ENCODE data around the gene SLC25A39. TPM values are rescaled to one million over a fixed set of nuclear protein-coding genes. Genes with fewer than 3 reads are reported as not detected.

SLC25A39 gene
- total and polyA plus RNA-seq, 8 donors: 42.0 to 351 (median 134) TPM

DNA sequence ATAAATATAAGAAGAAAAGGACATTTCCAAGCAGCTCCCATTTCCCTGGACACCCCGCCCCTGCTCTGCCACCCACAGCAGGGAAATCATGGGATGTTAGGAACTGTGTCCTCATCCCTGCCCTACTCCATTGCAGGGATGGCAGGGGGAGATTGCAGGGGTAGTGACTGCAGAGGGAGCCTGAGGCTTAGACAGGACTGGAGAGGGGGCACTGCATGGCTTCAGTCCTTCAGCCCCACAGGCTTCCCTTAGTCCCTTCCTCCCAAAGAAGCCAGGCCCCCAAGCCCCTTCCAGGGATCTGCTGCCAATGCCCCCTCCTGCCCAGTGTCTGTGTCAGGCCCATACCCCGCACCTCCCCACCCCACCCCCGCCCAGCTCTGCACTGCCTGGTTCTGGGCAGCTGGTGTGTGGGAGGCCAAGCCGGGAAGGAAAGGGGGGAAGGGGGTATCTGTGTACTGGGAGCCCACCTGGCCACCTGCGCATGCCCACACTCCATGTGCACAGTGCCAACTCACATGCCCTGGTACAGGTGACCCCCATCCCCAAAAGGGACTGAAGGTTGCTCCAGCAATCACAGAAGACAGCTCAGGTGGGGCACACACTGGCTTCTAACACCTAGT is 13.0 kb downstream of the SLC25A39 start:
- Histone ChIP-seq H3K9me3 (no peaks in the 10 kb centered on the region), H3K4me3 (no peak overlapping the region), H3K27ac (no peak overlapping the region), H3K27me3 (peaks cover 12 to 81% (median 51%) of the 10 kb centered on the region in 3 donors), H3K36me3 (no peaks in the 10 kb centered on the region), H3K4me1 (peaks cover 28 to 40% (median 35%) of the 10 kb centered on the region in 4 donors)
- TF ChIP-seq POLR2AphosphoS5 (IDR thresholded peaks at IDR 0.05) (no peak), EP300 (IDR thresholded peaks at IDR 0.05) (no peak), POLR2A (IDR thresholded peaks at IDR 0.05) (no peak)
- TF ChIP-seq, protein P1, sequence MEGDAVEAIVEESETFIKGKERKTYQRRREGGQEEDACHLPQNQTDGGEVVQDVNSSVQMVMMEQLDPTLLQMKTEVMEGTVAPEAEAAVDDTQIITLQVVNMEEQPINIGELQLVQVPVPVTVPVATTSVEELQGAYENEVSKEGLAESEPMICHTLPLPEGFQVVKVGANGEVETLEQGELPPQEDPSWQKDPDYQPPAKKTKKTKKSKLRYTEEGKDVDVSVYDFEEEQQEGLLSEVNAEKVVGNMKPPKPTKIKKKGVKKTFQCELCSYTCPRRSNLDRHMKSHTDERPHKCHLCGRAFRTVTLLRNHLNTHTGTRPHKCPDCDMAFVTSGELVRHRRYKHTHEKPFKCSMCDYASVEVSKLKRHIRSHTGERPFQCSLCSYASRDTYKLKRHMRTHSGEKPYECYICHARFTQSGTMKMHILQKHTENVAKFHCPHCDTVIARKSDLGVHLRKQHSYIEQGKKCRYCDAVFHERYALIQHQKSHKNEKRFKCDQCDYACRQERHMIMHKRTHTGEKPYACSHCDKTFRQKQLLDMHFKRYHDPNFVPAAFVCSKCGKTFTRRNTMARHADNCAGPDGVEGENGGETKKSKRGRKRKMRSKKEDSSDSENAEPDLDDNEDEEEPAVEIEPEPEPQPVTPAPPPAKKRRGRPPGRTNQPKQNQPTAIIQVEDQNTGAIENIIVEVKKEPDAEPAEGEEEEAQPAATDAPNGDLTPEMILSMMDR (IDR thresholded peaks at IDR 0.05): no peak
- WGBS, 5 donors: 62 to 89% (median 68%) methylated on average over 1 to 5 of the region's 5 CpGs
- intact Hi-C loops (cut with DNase I; ENCODE audit: low total_unique reads): no loop called here
- DNase-seq: no peak

DNA sequence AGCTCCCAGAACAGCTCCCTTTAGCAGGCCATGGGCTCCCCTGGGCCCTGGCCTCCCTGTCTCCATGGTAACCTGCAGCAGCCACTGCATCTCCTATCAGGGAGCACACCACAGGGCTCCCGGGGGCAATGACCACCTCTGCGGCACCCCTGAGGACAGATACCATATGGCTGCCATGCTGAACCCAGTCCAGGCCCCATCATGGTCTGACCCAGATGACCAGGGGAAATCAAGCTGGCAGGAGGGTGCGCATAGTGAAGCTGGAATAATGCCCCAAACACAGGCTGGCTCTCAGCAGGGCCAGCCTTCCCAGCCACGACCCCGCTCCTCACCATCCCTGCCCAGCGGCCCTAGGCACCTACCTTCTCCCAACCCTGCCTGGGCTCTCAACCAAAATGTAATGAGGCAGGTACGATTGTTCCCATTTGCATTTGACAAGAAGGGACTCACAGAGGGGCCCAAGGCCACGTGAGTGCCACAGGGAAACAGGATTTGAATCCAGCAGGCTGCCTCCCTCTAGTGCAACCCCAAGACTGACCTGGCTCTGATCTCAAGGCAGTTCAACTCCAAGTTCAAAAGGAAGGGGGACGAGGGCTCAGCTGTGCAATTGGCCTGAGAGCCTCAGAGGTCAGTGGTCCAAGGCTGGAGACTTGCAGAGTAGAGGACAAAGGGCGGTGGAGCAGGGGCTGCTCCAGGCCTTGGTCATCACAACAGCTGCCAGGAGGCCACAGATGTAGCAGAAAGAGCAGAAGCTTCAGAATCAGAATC is 13.8 kb downstream of the SLC25A39 start:
- Histone ChIP-seq H3K4me1 (peaks cover 28 to 38% (median 32%) of the 10 kb centered on the region in 4 donors), H3K4me3 (no peak overlapping the region), H3K27me3 (peaks cover 6 to 81% (median 42%) of the 10 kb centered on the region in 3 donors), H3K9me3 (no peaks in the 10 kb centered on the region), H3K36me3 (no peaks in the 10 kb centered on the region), H3K27ac (no peak overlapping the region)
- DNase-seq: no peak
- 63 to 71% (median 68%) methylated on average over 9 to 10 of the region's 10 CpGs for WGBS, 5 donors
- TF ChIP-seq EP300 (IDR thresholded peaks at IDR 0.05) (no peak), POLR2AphosphoS5 (IDR thresholded peaks at IDR 0.05) (no peak), POLR2A (IDR thresholded peaks at IDR 0.05) (no peak)
- TF ChIP-seq, protein P1 (IDR thresholded peaks at IDR 0.05): no peak
- intact Hi-C loops (cut with DNase I; ENCODE audit: low total_unique reads): no loop called here

DNA sequence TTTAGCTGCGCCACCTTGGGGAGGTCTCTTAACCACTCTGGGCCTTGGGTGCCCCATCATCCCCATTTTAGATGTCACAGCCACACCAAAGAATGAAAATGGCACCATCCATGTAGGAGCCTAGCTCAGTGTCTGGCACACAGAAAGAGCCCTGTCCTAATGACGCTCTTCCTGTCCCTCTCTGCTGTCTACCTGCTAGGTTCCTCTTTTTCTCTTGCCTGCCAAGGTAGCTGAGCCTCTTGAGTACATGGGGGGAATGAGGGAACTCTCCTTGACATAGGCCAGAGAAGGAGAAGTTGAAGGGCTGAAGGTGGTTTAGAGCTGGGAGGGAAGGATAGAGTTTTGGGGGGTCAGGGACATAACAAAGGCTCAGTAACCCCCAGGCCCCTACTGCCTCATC is 14.4 kb downstream of the SLC25A39 start:
- intact Hi-C loops (cut with DNase I; ENCODE audit: low total_unique reads): no loop called here
- H3K4me3 ChIP-seq: no peak overlapping the region
- no peak overlapping the region for H3K27ac ChIP-seq
- DNase-seq: no peak
- TF ChIP-seq, protein P1 (IDR thresholded peaks at IDR 0.05): no peak
- TF ChIP-seq POLR2AphosphoS5 (IDR thresholded peaks at IDR 0.05) (no peak), EP300 (IDR thresholded peaks at IDR 0.05) (no peak), POLR2A (IDR thresholded peaks at IDR 0.05) (no peak)
- no peaks in the 10 kb centered on the region for H3K9me3 ChIP-seq
- no peaks in the 10 kb centered on the region for H3K36me3 ChIP-seq
- H3K4me1 ChIP-seq: peaks cover 22 to 32% (median 26%) of the 10 kb centered on the region in 4 donors
- peaks cover 0 to 81% (median 41%) of the 10 kb centered on the region in 3 donors for H3K27me3 ChIP-seq
- WGBS, 5 donors: 79 to 97% (median 90%) methylated on average over 2 of the region's 2 CpGs

DNA sequence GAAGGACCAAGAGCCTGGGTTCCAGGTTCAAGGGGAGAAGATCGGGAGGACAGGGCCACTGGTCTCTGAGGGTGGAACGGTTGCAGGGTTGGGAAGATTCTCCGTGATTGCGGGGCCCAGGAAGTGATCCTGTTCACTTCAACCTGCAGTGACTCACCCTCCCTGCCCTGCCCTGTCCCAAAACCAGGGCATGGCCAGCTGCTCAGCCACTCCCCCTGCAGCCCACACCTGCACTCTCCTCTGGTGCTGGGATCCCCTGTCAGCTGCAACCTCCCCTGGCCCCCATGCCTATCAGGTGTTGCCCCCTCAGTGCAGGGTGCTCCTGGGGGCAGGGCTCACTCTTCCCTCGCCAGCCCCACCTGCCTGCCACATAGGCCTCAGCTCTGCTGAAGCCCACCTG is 15.2 kb downstream of the SLC25A39 start:
- H3K4me3 ChIP-seq: no peak overlapping the region
- 48 to 64% (median 57%) methylated on average over 5 of the region's 5 CpGs for WGBS, 5 donors
- H3K27ac ChIP-seq: no peak overlapping the region
- no peak for DNase-seq
- no peaks in the 10 kb centered on the region for H3K9me3 ChIP-seq
- H3K27me3 ChIP-seq: peaks cover 0 to 79% (median 34%) of the 10 kb centered on the region in 3 donors
- TF ChIP-seq, protein P1 (IDR thresholded peaks at IDR 0.05): no peak
- TF ChIP-seq POLR2AphosphoS5 (IDR thresholded peaks at IDR 0.05): no peak
- no peak for TF ChIP-seq POLR2A (IDR thresholded peaks at IDR 0.05)
- TF ChIP-seq EP300 (IDR thresholded peaks at IDR 0.05): no peak
- intact Hi-C loops (cut with DNase I; ENCODE audit: low total_unique reads): no loop called here
- H3K36me3 ChIP-seq: no peaks in the 10 kb centered on the region
- peaks cover 17 to 25% (median 20%) of the 10 kb centered on the region in 4 donors for H3K4me1 ChIP-seq
